Measurements from ENCODE around the gene CCL1. TPM values are rescaled to one million over a fixed set of nuclear protein-coding genes. Genes with fewer than 3 reads are reported as not detected.
"Not testable (repeated sequence)": the region's sequence is repeated elsewhere in the genome, so short reads cannot be mapped to it uniquely, and the experiment has no call there.

The CCL1 gene
- total RNA-seq, 1 donor, result not detected

DNA sequence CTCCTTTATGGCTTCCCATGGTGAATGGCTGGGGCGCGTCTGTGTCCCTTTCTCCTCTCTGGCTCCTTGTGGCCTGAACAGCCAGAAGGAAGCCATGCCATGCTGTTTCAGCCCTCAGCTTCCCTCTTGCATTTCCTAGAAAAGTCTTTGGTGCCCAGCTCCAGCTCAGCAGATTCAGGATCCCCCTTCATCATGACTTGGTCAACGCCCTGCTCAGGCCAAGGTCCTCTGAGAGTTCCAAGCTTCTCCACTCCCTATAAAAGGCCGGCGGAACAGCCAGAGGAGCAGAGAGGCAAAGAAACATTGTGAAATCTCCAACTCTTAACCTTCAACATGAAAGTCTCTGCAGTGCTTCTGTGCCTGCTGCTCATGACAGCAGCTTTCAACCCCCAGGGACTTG, 6.8 kb downstream of the CCL1 start, which contains the start of gene CCL13:
Gene CCL13 (plus strand): TSS at position 287 of the 400 bp plus-strand sequence. CDS start 47 bp downstream, at position 334.
- no peak within 1 kb of the TSS for H3K4me3 ChIP-seq (ENCODE audit: low read length)
- peaks cover 5% of the 10 kb centered on the region for H3K4me1 ChIP-seq (ENCODE audit: insufficient read depth, low read length)
- no peaks in the 10 kb centered on the region for H3K9me3 ChIP-seq (ENCODE audit: low read depth, low read length)
- no peaks in the 10 kb centered on the region for H3K27me3 ChIP-seq (ENCODE audit: insufficient read depth, low read length)

DNA sequence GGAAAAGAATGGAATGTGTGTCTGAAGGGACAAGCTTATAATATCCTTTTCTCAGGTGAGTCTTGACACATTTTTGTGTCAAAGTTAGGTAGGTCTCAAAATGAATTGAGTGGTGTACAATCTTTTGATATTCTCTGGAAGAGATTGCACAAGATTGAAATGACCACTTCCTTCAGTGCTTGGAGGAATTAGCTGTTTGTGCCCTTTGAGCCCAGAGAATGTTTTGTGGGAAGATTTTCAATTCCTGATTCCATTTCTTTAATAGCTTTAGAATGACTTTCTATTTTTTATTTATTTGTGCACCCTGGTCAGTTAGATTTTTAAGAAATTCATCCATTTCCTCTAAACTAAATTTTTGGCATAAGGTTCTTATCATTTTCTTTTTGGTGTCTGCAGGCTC, 8.4 kb downstream of the CCL1 start:
- Histone ChIP-seq H3K4me3 (ENCODE audit: low read length) (no peak overlapping the region), H3K4me1 (ENCODE audit: insufficient read depth, low read length) (peaks cover 5% of the 10 kb centered on the region), H3K9me3 (ENCODE audit: low read depth, low read length) (no peaks in the 10 kb centered on the region), H3K27me3 (ENCODE audit: insufficient read depth, low read length) (no peaks in the 10 kb centered on the region)

DNA sequence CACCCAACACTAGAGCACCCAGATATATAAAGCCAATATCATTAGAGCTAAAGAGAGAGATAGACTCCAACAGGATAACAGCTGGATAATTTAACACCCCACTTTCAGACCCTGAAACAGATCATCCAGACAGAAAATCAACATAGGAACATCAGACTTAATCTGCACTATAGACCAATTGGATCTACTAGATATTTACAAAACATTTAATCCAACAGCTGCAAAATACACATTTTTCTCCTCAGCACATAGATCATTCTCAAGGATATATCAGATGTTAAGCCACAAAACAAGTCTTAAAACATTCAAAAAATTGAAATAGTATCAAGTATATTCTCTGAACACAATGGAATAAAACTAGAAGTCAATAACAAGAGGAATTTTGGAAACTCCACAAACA, 10.8 kb downstream of the CCL1 start:
- no peaks in the 10 kb centered on the region for H3K9me3 ChIP-seq (ENCODE audit: low read depth, low read length)
- peaks cover 5% of the 10 kb centered on the region for H3K4me1 ChIP-seq (ENCODE audit: insufficient read depth, low read length)
- no peaks in the 10 kb centered on the region for H3K27me3 ChIP-seq (ENCODE audit: insufficient read depth, low read length)
- H3K4me3 ChIP-seq (ENCODE audit: low read length), result no peak overlapping the region

DNA sequence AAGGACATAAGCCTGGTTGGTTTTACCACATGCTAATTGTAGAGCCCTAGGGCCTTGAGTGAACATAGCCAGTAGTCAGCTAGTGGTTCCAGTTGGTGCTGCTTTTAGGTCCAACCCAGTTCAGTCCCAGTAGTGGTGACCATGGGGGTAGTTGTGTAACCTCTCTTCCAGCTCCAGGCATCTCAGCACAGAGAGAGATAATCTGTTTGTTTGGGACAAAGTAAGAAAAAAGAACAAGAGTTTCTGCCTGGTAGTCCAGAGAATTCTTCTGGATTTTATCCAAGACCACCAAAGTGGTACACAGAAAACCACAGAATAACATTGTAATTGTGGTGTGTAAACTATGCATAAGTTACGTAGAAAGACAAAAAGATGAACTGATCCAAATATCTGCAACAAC, 11.9 kb downstream of the CCL1 start:
- Histone ChIP-seq H3K4me1 (ENCODE audit: insufficient read depth, low read length) (peaks cover 5% of the 10 kb centered on the region), H3K27me3 (ENCODE audit: insufficient read depth, low read length) (no peaks in the 10 kb centered on the region), H3K9me3 (ENCODE audit: low read depth, low read length) (no peaks in the 10 kb centered on the region), H3K4me3 (ENCODE audit: low read length) (no peak overlapping the region)

DNA sequence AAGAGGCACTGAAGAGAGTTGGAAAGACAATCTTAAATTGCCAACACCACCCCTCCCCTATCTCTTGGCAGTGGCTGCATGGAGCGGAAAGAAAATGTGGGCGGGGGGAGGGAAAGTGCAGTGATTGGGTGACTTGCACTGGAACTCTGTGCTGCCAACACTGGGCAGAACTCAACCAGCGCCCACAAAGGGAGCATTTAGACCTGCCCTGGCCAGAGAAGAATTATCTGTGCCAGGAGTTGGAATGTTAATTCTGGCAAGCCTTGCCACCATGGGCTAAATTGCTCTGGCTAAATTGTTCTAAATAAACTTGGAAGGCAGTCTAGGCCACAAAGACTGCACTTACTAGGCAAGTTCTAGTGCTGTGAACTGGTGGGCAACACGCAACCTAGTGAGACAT, 13.3 kb downstream of the CCL1 start:
- Histone ChIP-seq H3K4me1 (ENCODE audit: insufficient read depth, low read length) (peaks cover 3% of the 10 kb centered on the region), H3K27me3 (ENCODE audit: insufficient read depth, low read length) (no peaks in the 10 kb centered on the region), H3K4me3 (ENCODE audit: low read length) (no peak overlapping the region), H3K9me3 (ENCODE audit: low read depth, low read length) (no peaks in the 10 kb centered on the region)

DNA sequence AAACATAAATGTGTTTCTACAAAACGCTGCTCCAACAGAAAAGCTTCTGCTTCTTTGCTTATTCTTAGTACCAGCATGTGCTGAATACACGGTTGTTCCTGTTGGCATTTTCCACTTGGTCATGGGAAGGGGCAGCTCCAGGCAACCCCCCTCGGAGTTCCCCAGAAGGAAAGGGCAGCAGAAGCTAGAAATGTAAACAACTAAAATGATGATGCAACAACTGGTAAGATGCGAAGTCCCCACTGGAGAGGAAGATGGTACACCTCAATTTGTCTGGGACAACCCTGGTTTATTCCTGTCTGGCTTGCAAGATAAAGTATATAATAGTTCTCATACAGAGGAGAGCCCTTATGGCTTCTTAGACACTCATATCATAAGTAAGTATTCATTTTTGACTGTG, 16.0 kb downstream of the CCL1 start:
- Histone ChIP-seq H3K9me3 (ENCODE audit: low read depth, low read length) (no peaks in the 10 kb centered on the region), H3K4me3 (ENCODE audit: low read length) (no peak overlapping the region), H3K27me3 (ENCODE audit: insufficient read depth, low read length) (peaks cover 7% of the 10 kb centered on the region), H3K4me1 (ENCODE audit: insufficient read depth, low read length) (no peaks in the 10 kb centered on the region)

DNA sequence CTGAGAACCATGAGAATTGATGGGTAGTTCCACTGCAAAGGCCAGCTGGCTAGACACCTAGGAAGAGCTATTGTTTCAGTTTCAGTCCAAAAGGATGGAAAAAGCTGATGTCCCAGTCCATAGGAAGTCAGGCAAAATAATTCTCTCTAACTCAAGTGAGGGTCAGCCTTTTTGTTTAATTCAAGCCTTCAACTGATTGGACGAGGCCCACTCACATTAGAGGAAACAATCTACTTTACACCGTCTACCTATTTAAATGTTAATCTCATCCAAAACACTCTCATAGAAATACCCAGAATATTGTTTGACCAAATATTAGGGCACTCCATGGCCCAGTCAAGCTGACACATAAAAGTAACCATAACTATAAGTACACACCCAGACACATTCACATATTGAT, 21.1 kb downstream of the CCL1 start:
- Histone ChIP-seq H3K9me3 (ENCODE audit: low read depth, low read length) (no peaks in the 10 kb centered on the region), H3K4me3 (ENCODE audit: low read length) (no peak overlapping the region), H3K4me1 (ENCODE audit: insufficient read depth, low read length) (no peaks in the 10 kb centered on the region), H3K27me3 (ENCODE audit: insufficient read depth, low read length) (peaks cover 23% of the 10 kb centered on the region)

DNA sequence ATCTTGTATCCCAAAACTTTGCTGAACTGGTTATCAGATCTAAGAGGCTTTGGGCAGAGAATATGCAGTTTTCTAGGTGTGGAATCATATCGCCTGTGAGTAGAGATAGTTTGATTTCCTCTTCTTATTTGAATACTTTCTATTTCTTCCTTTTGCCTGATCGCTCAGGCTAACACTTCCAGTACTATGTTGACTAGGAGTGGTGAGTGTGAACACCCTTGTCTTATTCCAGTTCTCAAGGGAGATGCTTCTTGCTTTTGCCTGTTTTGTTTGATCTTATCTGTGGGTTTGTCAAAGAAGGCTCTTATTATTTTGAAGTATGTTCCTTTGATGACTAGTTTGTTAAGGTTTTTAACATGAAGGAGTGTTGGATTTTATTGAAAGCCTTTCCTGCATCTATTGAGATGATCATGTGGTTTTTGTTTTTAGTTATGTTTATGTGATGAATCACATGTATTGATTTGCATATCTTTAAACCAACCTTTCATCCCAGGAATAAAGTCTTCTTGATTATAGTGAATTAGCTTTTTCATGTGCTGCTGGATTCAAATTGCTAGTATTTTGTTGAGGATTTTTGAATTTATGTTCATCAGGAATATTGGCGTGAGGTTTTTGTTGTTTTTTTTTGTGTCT, 23.8 kb downstream of the CCL1 start:
- Histone ChIP-seq H3K27me3 (ENCODE audit: insufficient read depth, low read length) (peaks cover 23% of the 10 kb centered on the region), H3K9me3 (ENCODE audit: low read depth, low read length) (no peaks in the 10 kb centered on the region), H3K4me1 (ENCODE audit: insufficient read depth, low read length) (no peaks in the 10 kb centered on the region), H3K4me3 (ENCODE audit: low read length) (no peak overlapping the region)

DNA sequence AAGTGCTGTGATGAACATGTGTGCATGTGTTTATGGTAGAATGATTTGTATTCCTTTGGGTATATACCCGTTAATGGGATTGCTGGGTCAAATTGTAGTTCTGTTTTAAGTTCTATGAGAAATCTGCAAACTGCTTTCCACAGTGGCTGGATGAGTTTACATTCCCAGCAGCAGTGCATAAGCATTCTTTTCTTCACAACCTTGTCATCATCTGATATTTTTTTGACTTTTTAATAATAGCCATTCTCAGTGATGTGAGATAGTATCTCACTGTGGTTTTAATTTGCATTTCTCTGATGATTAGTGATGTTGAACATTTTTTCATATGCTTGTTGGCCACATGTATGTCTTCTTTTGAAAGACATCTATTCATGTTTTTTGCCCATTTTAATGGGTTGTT, 25.3 kb downstream of the CCL1 start:
- Histone ChIP-seq H3K27me3 (ENCODE audit: insufficient read depth, low read length) (peaks cover 17% of the 10 kb centered on the region), H3K4me3 (ENCODE audit: low read length) (no peak overlapping the region), H3K4me1 (ENCODE audit: insufficient read depth, low read length) (no peaks in the 10 kb centered on the region), H3K9me3 (ENCODE audit: low read depth, low read length) (no peaks in the 10 kb centered on the region)

DNA sequence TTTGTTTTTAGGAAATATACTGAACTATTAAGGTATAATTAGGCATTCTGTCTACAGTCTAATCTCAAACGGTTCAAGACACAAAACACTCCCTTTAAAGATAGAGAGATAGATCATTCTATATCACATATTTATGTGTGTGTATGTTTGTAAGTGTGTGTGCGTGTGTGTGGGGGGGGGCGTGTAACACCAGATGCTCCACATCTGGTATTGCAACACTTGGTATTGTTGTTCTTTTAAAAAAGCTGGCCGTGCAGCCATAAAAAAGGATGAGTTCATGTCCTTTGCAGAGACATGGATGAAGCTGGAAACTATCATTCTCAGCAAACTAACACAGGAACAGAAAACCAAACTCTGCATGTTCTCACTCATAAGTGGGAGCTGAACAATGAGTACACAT, 35.5 kb downstream of the CCL1 start:
- H3K4me1 ChIP-seq (ENCODE audit: insufficient read depth, low read length); H3K4me3 ChIP-seq (ENCODE audit: low read length); H3K9me3 ChIP-seq (ENCODE audit: low read depth, low read length): not testable (repeated sequence)

DNA sequence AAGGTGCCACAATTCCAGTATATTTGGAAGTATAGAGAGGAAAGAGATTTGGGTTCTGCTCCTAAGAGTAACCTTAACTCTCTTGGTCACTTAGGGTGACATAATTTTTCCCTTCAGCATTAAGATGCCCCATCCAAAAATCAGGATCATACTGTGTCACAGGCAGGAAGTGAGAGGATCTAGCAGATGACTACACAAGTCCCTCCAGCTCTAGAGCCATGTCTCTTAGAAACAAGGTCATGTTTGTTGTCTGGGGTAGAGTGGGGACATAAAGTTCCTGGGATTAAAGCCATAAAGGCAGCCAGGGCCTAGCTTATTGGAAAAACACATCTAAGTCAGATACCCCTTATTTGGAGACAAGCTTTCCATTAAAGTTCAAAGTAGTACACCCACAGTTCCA, 41.1 kb downstream of the CCL1 start:
- Histone ChIP-seq H3K27me3 (ENCODE audit: insufficient read depth, low read length) (peaks cover 4% of the 10 kb centered on the region), H3K4me1 (ENCODE audit: insufficient read depth, low read length) (peaks cover 13% of the 10 kb centered on the region), H3K9me3 (ENCODE audit: low read depth, low read length) (no peaks in the 10 kb centered on the region), H3K4me3 (ENCODE audit: low read length) (no peak overlapping the region)

More for the DNA sequence above, 35.5 kb downstream of the CCL1 start:
- H3K27me3 ChIP-seq (ENCODE audit: insufficient read depth, low read length), result not testable (repeated sequence)

DNA sequence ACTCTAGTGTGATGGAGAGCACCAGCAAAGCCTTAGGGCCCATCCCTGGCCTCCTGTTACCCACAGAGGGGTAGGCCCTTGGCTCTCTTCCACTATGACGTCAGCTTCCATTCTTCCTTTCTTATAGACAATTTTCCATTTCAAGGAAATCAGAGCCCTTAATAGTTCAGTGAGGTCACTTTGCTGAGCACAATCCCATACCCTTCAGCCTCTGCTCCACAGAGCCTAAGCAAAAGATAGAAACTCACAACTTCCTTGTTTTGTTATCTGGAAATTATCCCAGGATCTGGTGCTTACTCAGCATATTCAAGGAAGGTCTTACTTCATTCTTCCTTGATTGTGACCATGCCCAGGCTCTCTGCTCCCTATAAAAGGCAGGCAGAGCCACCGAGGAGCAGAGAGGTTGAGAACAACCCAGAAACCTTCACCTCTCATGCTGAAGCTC, 44.0 kb downstream of the CCL1 start, which contains the start of gene CCL8:
Gene CCL8 (plus strand): TSS at position 397 of the 445 bp plus-strand sequence. CDS start 67 bp downstream, outside the sequence.
- H3K9me3 ChIP-seq (ENCODE audit: low read depth, low read length), result no peaks in the 10 kb centered on the region
- H3K27me3 ChIP-seq (ENCODE audit: insufficient read depth, low read length), result no peaks in the 10 kb centered on the region
- peaks cover 27% of the 10 kb centered on the region for H3K4me1 ChIP-seq (ENCODE audit: insufficient read depth, low read length)
- no peak within 1 kb of the TSS for H3K4me3 ChIP-seq (ENCODE audit: low read length)

DNA sequence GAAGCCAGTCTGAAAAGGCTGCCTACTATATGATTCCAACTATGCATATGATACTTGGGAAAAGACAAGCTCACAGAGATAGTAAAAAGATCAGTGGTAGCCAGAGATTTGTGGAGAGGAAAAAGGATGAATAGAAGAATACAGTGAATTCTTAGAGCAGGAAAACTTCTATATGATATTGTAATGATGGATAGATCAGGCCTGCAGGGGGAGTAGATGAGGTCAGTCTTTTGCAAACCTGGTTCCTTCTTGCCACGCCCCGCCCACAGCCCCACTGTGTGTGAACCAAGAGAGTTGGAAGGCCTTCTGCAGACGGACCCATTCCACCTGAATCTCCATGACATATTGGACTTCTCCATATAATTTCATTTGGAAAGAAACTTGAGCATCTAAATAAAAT, 44.6 kb downstream of the CCL1 start:
- Histone ChIP-seq H3K4me3 (ENCODE audit: low read length) (no peak overlapping the region), H3K9me3 (ENCODE audit: low read depth, low read length) (no peaks in the 10 kb centered on the region), H3K4me1 (ENCODE audit: insufficient read depth, low read length) (peaks cover 33% of the 10 kb centered on the region), H3K27me3 (ENCODE audit: insufficient read depth, low read length) (no peaks in the 10 kb centered on the region)

DNA sequence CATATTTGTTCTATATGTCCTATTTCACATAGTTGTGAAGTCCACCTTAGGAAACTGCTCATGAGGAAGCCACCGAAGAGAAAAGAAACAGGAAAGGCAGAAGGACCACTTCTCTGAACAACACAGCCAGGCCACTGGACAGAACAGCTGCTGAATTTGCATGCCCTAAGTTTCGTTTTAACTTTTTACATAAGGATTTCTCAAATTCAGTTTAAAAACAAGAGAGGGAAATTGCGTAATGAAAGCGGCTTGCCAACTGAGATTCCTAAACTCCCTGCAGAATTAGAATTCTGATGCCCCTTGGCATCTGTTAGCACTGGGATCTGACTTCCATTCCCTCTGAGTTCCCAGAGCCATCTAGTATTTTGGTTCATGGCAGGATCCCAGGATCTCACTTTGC, 48.8 kb downstream of the CCL1 start:
- H3K4me3 ChIP-seq (ENCODE audit: low read length), result no peak overlapping the region

DNA sequence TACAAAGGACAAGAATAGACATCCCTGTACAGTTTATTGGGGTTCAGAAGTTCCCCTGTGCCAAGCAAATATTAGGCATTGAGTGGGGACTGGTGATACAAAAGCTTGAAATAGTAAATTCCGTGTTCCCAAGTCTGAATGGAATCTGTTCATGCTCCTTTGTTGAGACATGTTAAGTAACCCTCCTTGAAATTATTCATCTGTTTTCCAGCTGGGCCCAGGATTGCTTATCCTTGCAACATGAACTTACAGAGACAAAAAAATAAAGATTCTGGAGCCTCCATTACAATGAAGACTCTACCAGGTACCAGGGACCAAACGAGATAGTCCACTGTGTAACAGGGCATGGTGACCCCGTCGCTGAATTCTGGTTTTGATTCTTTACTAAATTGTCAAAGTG, 49.9 kb downstream of the CCL1 start:
- Histone ChIP-seq H3K27me3 (ENCODE audit: insufficient read depth, low read length) (peaks cover 6% of the 10 kb centered on the region), H3K4me3 (ENCODE audit: low read length) (no peak overlapping the region), H3K9me3 (ENCODE audit: low read depth, low read length) (no peaks in the 10 kb centered on the region), H3K4me1 (ENCODE audit: insufficient read depth, low read length) (peaks cover 33% of the 10 kb centered on the region)

More for the DNA sequence above, 48.8 kb downstream of the CCL1 start:
- peaks cover 37% of the 10 kb centered on the region for H3K4me1 ChIP-seq (ENCODE audit: insufficient read depth, low read length)
- H3K9me3 ChIP-seq (ENCODE audit: low read depth, low read length), result no peaks in the 10 kb centered on the region
- H3K27me3 ChIP-seq (ENCODE audit: insufficient read depth, low read length), result peaks cover 6% of the 10 kb centered on the region

DNA sequence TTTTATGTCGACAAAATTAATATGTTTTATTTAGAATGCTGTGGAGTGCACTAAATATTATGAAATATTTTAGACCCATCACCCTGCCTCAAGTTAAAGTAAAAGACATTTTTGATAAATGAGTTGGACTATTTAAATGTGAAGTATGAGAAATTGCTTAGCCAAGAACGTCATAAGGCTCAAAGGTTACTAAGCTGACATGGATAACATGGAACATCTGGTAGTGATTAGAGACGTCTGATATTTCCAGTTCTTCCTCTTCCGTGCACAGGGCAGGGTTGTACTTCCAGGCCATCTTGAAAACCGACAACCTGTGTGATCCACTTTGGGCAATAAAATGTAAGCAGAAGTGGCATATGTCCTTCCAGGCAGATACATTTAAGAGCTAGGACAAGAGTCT, 51.0 kb downstream of the CCL1 start:
- peaks cover 43% of the 10 kb centered on the region for H3K4me1 ChIP-seq (ENCODE audit: insufficient read depth, low read length)
- H3K9me3 ChIP-seq (ENCODE audit: low read depth, low read length), result no peaks in the 10 kb centered on the region
- no peak overlapping the region for H3K4me3 ChIP-seq (ENCODE audit: low read length)
- peaks cover 6% of the 10 kb centered on the region for H3K27me3 ChIP-seq (ENCODE audit: insufficient read depth, low read length)
